ENCODE measurements around the gene F8. TPM values are rescaled to one million over a fixed set of nuclear protein-coding genes. Genes with fewer than 3 reads are reported as not detected.
A peak's percentile ranks its signal among the peaks of the same experiment; 100 is the strongest.

Gene F8
- total and polyA plus RNA-seq, 10 of the 15 experiments (the other 5 are each of a cell fraction or from before 2014, with no cell fraction given) = 3.0 to 8.1 (median 5.1) TPM

DNA sequence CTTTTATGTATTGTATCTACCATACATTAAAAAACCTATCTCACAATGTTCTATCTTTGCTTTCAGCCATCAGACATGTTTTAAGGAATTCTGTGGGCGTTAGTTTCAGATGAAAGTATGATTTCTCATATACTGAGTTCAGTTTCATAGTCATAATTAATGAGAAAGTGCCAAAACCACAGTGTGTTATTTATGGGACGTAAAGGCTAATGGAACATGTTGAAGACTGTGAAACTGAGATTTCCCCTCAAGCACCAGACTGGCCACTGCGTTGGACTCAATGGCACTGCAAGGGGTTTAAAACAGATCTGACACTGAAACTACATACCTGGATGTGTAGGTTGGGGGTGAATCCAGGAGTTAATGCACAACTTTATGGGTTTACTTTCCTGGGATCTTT is 32.0 kb downstream of the F8 start (continued):
- TF ChIP-seq, protein P1, sequence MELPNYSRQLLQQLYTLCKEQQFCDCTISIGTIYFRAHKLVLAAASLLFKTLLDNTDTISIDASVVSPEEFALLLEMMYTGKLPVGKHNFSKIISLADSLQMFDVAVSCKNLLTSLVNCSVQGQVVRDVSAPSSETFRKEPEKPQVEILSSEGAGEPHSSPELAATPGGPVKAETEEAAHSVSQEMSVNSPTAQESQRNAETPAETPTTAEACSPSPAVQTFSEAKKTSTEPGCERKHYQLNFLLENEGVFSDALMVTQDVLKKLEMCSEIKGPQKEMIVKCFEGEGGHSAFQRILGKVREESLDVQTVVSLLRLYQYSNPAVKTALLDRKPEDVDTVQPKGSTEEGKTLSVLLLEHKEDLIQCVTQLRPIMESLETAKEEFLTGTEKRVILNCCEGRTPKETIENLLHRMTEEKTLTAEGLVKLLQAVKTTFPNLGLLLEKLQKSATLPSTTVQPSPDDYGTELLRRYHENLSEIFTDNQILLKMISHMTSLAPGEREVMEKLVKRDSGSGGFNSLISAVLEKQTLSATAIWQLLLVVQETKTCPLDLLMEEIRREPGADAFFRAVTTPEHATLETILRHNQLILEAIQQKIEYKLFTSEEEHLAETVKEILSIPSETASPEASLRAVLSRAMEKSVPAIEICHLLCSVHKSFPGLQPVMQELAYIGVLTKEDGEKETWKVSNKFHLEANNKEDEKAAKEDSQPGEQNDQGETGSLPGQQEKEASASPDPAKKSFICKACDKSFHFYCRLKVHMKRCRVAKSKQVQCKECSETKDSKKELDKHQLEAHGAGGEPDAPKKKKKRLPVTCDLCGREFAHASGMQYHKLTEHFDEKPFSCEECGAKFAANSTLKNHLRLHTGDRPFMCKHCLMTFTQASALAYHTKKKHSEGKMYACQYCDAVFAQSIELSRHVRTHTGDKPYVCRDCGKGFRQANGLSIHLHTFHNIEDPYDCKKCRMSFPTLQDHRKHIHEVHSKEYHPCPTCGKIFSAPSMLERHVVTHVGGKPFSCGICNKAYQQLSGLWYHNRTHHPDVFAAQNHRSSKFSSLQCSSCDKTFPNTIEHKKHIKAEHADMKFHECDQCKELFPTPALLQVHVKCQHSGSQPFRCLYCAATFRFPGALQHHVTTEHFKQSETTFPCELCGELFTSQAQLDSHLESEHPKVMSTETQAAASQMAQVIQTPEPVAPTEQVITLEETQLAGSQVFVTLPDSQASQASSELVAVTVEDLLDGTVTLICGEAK (IDR thresholded peaks at IDR 0.05; ENCODE audit: borderline replicate concordance) = no peak
- TF ChIP-seq BCL11A (IDR thresholded peaks at IDR 0.05; ENCODE audit: low read depth, low read length) = peak; percentile 78
- peak; percentile 58 for TF ChIP-seq ATF7 (IDR thresholded peaks at IDR 0.05; ENCODE audit: low read depth)
- TF ChIP-seq JUND (IDR thresholded peaks at IDR 0.05; ENCODE audit: low read depth, low read length) = no peak
- TF ChIP-seq BMI1 (IDR thresholded peaks at IDR 0.05; ENCODE audit: borderline replicate concordance) = no peak
- TF ChIP-seq ZBTB4 (CRISPR knock-in tag; IDR thresholded peaks at IDR 0.05) = no peak
- 0 out of 2 replicates have a peak, but pooled peaks have one; percentile 25 for TF ChIP-seq IRF4 (IDR thresholded peaks at IDR 0.05; ENCODE audit: low read depth, low read length)
- no peak for TF ChIP-seq RCOR1 (conservative IDR thresholded peaks at IDR 0.05; ENCODE audit: low read depth, low read length)
- peak; percentile 41 for TF ChIP-seq SKIL (IDR thresholded peaks at IDR 0.05; ENCODE audit: low read depth, poor library complexity, severe bottlenecking)
- no peak for TF ChIP-seq CBX3 (IDR thresholded peaks at IDR 0.05; ENCODE audit: borderline replicate concordance, low read depth)
- TF ChIP-seq NFYB (IDR thresholded peaks at IDR 0.05; ENCODE audit: insufficient read depth, low read depth, low read length) = no peak
- TF ChIP-seq IKZF2 (IDR thresholded peaks at IDR 0.05) = peak; percentile 63 to 64; a peak in 2 of 4 replicates
- no peak for TF ChIP-seq HDGF (IDR thresholded peaks at IDR 0.05)
- no peak for TF ChIP-seq MYB (IDR thresholded peaks at IDR 0.05; ENCODE audit: borderline replicate concordance, low read depth, low read length)
- TF ChIP-seq, protein P2, sequence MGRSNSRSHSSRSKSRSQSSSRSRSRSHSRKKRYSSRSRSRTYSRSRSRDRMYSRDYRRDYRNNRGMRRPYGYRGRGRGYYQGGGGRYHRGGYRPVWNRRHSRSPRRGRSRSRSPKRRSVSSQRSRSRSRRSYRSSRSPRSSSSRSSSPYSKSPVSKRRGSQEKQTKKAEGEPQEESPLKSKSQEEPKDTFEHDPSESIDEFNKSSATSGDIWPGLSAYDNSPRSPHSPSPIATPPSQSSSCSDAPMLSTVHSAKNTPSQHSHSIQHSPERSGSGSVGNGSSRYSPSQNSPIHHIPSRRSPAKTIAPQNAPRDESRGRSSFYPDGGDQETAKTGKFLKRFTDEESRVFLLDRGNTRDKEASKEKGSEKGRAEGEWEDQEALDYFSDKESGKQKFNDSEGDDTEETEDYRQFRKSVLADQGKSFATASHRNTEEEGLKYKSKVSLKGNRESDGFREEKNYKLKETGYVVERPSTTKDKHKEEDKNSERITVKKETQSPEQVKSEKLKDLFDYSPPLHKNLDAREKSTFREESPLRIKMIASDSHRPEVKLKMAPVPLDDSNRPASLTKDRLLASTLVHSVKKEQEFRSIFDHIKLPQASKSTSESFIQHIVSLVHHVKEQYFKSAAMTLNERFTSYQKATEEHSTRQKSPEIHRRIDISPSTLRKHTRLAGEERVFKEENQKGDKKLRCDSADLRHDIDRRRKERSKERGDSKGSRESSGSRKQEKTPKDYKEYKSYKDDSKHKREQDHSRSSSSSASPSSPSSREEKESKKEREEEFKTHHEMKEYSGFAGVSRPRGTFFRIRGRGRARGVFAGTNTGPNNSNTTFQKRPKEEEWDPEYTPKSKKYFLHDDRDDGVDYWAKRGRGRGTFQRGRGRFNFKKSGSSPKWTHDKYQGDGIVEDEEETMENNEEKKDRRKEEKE (IDR thresholded peaks at IDR 0.05) = no peak
- no peak for TF ChIP-seq PBX3 (IDR thresholded peaks at IDR 0.05; ENCODE audit: insufficient replicate concordance, low read depth, low read length)
